GM21529 (cell line): Measurements from ENCODE around the gene RHBG.

Experiments
- ATAC-seq: cut with Tn5 transposase; IDR thresholded peaks from one replicate; pipeline ENCODE4 v1.9.1; 2021; ENCODE audit not compliant: unreplicated experiment

The RHBG gene

GRCh38 chr1:156406251-156406650, 37.2 kb downstream of the RHBG start:
- ATAC-seq, result no peak

- no peak for ATAC-seq
Observed at GRCh38 chr1:156407344-156407743, 38.3 kb downstream of the RHBG start.

GRCh38 chr1:156407760-156408159, 38.7 kb downstream of the RHBG start:
- ATAC-seq, result no peak

GRCh38 chr1:156409439-156409838, 40.4 kb downstream of the RHBG start:
- ATAC-seq, result no peak

GRCh38 chr1:156410238-156410637, 41.2 kb downstream of the RHBG start:
- no peak for ATAC-seq

- ATAC-seq, result no peak
Observed at GRCh38 chr1:156410740-156411139, 41.7 kb downstream of the RHBG start.

DNA sequence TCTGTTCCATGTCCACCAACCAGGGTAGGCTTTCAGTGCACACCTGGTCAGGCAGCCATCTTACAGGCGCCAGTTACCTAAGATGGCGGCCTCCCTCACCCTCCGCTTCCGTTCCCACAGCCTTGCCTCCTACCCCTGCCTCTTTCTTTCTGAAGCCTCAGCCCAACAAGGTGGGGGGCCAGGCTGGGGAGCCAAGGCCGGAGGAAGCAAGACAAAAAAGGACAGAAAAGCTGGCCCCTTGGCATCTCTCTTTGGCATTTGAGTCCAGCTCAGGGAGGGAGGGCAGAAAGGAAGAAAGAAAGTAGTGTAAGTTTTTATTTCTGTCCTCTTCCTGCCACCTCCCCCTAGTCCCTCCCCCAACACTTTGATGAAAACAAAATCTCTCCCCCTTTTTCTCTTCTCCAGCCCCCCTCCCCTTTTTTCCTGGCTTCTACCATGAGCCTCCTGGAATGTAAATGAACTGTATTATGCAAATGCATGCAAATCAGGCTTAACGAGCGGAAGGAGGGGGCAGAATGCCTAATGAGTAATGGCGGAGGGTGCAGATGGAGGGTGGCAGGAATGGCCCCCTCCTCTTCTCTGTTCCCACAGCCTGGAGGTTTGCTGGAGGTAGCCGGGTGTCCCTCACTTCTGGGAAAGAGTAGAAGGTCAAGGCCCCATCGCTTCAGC, 43.8 kb downstream of the RHBG start:
- no peak for ATAC-seq

- ATAC-seq, result no peak
Observed at GRCh38 chr1:156413391-156414246, 44.6 kb downstream of the RHBG start.

- no peak for ATAC-seq
Observed at GRCh38 chr1:156414461-156415064, 45.6 kb downstream of the RHBG start.

GRCh38 chr1:156416993-156417392, 48.0 kb downstream of the RHBG start:
- ATAC-seq, result no peak

- no peak for ATAC-seq
Observed at GRCh38 chr1:156417401-156418020, 48.5 kb downstream of the RHBG start.

DNA sequence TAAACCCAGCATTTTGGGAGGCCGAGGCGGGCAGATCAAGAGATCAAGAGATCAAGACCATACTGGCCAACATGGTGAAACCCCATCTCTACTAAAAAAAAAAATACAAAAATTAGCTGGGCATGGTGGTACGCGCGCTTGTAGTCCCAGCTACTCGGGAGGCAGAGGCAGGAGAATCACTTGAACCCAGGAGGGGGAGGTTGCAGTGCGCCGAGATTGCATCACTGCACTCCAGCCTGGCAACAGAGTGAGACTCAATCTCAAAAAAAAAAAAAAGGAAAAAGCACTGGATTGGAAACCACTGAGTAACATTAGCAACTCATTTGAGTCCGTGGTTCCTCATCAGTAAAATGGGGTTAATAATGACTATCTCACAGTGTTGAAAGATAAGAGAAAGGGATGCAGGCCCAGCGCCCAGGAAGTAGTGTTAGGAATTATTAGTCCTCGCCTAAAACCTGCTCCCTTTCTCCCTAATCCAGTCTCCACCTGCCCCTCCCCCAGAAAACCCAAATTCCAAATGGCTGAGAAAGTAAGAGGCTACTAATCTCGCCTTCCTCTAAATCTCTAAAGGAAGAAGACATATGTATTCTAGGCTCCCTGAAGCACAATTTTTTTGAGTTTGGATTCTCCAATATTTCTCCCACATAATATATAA, 49.5 kb downstream of the RHBG start:
- no peak for ATAC-seq

DNA sequence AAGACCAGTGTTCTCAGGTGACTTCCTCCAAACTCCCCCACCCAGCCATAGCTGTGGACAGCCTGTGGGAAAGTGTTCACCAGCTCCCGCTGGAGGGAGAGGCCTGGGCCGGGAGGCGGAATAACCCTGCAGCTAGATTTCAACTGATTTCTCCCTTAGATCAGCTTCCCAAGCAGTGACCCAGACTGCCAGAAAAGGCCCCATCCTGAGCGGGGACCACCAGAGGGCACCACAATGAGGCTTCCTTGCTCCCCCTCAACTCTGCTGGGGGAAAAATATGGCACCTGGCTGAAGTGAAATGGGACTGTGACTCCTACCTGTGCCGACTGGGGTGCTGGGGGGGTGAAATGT, 50.8 kb downstream of the RHBG start:
- ATAC-seq, result no peak

DNA sequence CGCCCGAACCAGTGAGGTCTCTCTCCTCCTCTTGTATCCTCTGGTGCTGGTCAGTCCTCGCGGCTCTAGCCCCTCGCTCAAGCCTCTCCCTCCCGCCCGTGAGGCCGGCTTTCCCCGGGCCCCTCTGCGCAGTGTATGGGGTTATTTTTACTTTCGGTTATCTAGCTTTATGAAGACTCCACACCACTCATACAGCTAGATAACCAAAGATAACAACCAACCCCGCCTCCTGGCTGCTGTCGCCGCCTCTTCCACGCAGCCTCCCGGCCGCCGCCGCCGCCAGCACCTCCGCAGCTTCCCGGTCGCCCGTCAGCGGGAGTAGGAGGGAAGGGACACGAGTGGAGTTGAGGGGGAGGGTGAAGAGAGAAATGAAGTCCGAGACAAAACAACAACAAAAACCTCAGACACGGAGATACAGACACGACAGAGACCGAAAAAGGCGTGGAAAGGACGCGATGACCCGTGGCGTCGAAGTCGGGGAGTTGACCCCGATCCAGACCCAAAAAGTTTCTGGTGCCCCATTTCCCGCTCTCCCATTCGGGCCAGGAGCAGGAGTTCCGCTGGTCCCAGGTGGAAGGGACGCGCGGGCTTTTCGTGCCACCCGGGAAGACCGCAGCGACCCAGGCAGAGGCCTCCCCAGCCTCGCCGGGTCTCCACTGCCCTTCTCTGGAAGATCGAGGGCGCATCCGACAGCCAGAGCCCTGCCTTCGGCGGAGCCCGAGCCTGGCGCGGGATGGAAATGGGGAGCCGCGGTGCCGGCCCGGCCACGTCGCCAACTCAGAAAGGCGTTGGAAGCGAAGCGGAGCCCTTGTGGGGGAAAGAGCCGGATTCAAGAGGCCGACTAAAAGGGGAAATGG, 51.4 kb downstream of the RHBG start:
- ATAC-seq, result no peak

- ATAC-seq, result peak; percentile 77
Observed at GRCh38 chr1:156421062-156421938, 52.3 kb downstream of the RHBG start.

GRCh38 chr1:156421939-156422601, 53.1 kb downstream of the RHBG start:
- ATAC-seq, result no peak

DNA sequence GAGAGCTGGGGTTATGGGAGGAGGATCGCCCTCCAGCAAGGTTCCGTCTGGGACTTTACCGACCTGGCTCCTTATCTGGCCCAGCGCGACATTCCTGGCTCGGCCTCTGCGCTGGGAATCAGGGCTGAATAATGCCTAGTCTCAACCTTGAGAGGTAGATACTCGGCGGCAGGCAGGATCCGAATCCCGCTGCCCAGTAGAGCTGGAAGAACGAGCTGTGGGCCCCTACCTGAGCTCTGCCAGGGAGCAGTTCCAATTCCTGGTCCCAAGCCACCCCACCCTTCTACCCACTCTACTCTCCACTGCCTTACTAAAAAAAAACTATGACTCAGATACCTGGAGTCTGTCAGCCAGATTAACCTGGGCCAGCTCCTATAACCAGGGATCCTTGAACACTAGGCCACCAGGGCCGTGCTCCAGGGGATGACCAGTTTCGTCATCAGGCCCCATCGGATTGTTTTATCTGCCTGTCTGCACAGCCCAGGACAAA, 53.6 kb downstream of the RHBG start:
- ATAC-seq, result no peak
